ENCODE measurements around the gene CNTN1. TPM values are rescaled to one million over a fixed set of nuclear protein-coding genes. Genes with fewer than 3 reads are reported as not detected.

The CNTN1 gene
- total RNA-seq, 1 donor from 2014 or later = 0.46 TPM

DNA sequence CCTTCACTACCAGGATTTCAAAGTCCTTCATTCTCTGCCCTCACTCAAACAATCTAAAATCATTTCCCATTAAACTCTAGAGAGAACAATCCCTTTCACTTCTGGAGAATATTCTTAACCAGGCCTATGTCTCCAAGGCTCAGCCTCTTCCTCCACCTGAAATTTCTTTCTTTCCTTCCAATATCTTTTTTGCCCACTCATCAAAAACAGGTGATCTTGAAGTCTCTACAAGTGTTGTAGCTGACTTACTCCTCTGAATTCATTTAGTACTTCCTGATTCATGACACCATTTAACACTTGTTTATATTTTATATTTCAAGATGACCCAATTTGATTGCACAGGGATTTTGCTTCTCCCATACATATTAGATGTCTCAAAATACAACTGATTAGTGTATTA is 429.1 kb downstream of the CNTN1 start:
- TF ChIP-seq, protein P1, sequence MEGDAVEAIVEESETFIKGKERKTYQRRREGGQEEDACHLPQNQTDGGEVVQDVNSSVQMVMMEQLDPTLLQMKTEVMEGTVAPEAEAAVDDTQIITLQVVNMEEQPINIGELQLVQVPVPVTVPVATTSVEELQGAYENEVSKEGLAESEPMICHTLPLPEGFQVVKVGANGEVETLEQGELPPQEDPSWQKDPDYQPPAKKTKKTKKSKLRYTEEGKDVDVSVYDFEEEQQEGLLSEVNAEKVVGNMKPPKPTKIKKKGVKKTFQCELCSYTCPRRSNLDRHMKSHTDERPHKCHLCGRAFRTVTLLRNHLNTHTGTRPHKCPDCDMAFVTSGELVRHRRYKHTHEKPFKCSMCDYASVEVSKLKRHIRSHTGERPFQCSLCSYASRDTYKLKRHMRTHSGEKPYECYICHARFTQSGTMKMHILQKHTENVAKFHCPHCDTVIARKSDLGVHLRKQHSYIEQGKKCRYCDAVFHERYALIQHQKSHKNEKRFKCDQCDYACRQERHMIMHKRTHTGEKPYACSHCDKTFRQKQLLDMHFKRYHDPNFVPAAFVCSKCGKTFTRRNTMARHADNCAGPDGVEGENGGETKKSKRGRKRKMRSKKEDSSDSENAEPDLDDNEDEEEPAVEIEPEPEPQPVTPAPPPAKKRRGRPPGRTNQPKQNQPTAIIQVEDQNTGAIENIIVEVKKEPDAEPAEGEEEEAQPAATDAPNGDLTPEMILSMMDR (IDR thresholded peaks at IDR 0.05; ENCODE audit: unreplicated experiment) = no peak
- no peaks in the 10 kb centered on the region for H3K4me1 Mint-ChIP-seq (ENCODE audit: unreplicated experiment)
- H3K9me3 Mint-ChIP-seq (ENCODE audit: unreplicated experiment) = no peaks in the 10 kb centered on the region
- H3K4me3 Mint-ChIP-seq (ENCODE audit: unreplicated experiment) = no peak overlapping the region
- no peak for DNase-seq (ENCODE audit: low spot score)
- no peaks in the 10 kb centered on the region for H3K36me3 Mint-ChIP-seq (ENCODE audit: low read depth, unreplicated experiment)
- H3K27me3 Mint-ChIP-seq (ENCODE audit: unreplicated experiment) = no peaks in the 10 kb centered on the region
- H3K27ac Mint-ChIP-seq (ENCODE audit: unreplicated experiment) = no peak overlapping the region

Data from endothelial cell (in vitro differentiated cells).